GM19438 (cell line): ENCODE measurements around the gene WWP2.
A peak's percentile ranks its signal among the peaks of the same experiment; 100 is the strongest.
"Not testable (repeated sequence)": the region's sequence is repeated elsewhere in the genome, so short reads cannot be mapped to it uniquely, and the experiment has no call there.

Source experiments
- ATAC-seq: cut with Tn5 transposase; IDR thresholded peaks from one replicate; pipeline ENCODE4 v1.9.1; 2021; ENCODE audit warnings: low read depth; ENCODE audit not compliant: unreplicated experiment

WWP2 gene

DNA sequence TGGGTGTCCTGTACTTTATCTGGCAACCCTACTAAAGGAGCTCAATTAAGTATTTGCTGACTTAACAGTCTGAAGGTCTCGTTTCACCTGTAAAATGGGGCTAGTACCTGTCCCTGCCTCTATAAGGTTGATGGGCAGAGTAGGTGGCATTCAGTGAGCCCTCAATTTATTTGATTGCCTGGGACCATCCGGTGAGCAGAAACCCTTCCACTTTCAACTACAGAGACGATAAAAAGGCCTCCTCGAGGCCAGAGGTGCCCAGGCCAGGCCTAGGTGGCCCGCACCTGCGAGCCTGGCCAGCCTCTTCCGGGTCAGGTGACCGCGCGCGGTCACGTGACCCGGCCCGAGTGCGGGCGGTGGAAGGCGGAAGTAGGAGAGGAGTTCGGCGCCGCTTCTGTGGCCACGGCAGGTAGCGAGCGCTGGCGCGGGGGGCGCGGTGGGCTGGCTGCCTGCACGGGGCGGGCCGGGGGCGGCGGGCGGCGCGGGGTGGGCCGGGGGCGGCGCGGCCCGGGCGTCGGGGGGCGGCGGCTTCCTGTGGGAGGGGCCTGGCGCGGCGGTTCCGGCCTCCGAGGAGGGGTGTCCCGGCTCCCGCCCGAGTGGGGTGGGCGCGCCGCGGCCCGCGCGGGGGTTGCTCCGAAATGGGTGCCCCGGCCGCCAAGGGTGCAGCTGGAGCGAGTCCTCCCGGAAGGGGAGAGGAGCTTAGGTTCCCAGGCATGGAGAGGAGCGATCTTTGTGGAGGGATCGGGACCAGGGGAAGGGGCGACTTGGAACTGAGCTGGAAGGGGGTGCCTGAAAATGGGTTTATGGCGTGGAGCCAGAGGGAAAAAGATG lies at the start of gene WWP2:
TSS of gene WWP2 (plus strand) at position 350 of the 831 bp plus-strand sequence. CDS start 24,679 bp downstream, outside the sequence.
- ATAC-seq: peak; percentile 71

DNA sequence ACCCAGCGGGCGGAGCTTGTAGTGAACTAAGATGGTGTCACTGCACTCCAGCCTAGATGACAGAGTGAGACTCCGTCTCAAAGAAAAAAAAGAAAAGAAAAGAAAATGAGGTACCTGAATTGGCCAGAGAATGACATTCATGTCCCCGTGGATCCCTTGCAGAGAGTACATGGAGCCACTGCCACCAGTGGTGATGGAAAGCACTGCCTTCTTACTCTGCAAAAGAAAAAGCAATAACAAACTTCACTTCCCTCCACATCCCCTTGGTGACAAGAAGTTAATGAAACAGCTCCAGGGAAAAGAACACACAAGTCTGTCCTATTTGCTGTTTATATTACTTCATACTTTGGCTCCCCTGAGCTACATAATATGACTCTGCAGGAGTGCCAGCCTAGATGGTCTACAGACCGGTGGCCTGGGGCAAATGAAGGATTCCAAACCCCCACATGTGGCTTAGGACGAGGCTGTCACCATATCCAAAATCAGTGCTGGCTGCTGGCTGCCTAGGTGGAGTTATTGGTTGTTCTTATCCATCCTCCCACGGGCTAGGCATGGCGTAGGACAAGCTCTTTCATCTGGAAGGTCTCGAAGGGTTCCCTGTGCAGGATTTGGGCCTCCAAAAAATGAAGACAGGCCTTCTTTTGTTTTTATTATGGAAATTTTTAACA lies 49.1 kb upstream of the WWP2 start:
- no peak for ATAC-seq

DNA sequence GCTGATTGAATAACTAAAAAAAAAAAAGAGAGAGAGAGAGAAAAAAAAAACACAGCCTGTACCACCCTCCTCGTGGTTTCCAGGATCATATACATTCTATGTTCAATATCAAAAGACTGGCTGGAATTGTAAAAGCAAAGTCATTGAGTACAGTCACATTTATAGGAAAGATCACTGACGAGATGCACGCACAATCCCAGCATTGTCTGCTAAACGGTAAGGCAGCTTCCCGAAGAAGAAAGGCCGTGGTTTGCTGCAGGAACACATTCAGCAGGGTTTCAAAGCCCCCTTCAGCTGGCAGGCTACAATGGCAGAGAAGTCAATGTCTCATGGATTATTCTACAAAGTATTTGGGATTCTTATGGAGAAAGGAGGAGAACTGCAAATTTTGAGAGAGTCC lies 45.1 kb upstream of the WWP2 start:
- ATAC-seq: no peak

DNA sequence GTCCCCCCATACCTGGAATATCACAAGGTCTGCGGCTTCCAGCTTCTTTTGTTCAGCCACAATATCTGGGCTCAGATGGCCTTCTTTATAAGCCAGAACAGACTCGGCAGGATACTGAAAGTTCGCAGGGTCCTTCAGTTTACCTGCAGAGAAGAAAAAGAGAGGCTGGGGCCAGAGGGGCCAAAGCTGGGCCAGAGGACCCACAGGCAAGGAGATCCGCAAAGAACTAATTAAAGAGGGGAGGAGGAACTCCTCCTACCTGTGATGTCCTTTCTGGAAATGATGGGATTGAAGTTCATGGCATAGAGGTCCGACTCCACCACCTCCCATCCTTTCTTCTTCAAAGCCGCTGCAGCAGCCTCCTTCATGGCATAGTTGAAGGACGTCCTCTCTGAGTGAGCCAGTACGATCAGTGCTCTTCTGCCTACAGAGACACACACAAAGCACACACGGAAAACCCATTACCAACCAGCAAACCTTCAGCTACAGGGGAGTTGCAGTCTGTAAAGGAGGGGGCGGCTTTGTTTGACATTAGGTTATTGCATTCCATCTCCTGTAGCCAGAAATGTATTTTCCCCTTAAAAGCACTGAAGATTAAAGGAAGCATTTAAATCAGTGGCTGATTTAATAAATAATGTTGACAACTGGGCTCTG lies 43.9 kb upstream of the WWP2 start:
- ATAC-seq: no peak

DNA sequence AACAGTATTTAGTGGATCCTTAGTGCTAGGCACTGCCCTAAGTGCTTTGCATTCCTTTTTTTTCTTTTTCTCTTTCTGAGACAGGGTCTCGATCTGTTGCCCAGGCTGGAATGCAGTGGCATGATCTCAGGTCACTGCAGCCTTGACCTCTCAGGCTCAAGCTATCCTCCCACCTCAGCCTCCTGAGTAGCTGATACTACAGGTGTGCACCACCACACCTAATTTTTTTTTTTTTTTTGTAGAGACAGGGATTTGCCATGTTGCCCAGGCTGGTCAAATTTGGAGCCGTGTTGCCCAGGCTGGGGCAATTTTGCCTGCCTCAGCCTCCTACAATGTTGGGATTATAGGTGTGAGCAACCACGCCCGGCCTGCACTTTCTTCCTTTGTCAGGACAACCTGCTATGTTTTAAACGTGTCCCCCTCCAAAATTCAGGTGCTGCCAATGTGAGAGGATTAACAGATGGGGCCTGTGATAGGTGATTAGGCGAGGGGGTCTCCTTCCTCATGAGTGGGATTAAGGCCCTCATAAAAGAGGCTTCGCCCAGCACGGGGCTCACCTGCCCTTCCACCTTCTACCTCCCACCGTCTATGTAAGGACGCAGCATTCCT lies 41.2 kb upstream of the WWP2 start:
- no peak for ATAC-seq

DNA sequence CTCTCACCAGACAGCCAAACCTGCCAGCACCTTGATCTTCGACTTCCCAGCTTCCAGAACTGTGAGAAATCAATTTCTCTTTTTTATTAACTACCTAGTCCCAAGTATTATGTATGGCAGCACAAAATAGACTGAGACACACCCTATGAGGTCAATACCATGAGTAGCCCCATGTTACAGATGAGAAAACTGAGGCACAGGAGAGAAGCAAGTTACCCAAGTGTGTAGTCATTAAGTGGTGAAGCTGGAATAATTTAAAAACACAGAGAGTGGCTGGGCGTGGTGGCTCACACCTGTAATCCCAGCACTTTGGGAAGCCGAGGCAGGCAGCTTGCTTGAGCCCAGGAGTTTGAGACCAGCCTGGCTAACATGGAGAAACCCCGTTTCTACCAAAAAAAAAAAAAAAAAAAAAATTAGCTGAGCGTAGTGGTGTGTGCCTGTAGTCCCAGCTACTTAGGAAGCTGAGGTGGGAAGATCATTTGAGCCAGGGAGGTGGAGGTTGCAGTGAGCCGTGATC lies 40.6 kb upstream of the WWP2 start:
- no peak for ATAC-seq

DNA sequence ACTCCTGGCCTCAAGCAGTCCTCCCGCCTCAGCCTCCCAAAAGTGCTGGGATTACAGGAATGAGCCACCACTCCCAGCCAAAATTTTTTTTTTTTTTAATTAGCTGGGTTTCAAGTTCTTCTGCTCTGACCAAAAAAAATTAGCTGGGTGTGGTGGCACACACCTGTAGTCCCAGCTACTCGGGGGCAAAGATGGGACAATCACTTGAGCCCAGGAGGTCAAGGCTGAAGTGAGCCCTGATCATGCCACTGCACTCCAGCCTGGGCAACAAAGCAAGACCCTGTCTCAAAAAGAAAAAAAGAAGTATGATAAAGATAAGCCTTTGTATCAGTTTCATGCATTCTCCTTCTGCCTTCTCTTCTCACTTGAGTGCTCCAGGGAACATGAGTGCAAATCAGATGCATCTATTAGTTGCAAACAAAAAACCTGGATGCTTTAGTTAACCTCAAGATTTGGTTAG lies 37.7 kb upstream of the WWP2 start:
- ATAC-seq: no peak

DNA sequence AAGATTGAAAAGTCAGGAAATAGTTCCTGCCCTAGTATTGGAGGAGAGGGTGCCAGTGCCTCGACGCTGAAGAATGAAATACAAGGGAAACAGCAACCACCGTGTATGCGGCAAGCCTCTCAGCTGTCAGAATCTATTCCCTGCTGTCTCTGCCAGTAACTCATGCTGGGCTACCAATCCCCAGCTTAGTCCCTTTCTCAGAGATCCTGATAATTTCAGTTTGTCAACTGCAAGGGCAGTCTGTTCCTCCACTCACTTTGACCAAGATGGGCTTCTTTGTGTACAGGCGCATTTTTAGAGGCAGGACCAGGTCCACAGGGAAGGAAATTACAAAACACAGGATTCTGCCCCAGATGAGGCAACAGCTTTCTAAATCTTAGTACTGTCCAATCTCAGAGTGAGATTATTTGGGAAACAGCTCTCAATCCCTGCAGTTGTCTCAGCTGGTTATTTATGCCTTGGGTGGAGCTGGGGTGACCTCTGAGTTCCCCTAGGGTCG lies 37.1 kb upstream of the WWP2 start:
- no peak for ATAC-seq

DNA sequence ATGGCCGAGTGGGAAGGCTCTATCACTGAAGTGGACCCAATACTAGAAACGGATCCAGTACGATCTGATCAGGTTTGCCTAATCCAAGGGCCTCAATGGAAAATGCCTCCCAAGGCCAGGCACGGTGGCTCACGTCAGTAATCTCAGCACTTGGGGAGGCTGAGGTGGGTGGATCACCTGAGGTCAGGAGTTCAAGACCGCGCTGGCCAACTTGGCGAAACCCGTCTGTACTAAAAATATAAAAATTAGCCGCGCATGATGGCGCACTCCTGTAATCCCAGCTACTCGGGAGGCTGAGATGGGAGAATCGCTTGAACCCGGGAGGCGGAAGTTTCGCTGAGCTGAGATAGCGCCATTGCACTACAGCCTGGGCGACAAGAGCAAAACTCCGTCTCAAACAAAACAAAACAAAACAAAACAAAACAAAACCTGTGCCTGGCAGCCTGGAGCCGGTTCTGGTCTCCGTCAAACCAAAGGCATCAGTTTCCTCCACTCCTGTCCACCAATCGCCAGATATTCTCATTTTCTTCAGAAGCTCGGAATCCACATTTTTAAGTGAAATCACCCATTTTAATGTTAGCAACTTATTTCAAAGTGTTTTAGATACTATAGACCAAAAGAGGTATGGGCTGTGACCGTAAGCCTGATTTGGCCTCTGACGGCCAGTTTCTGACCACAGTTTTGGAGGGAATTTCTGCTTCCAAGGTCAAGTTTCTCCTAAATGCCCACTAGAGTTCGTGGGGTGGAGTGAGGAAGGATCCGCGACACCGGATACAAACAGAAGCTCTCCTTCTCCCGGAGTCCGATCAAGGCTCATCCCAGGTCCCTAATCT lies 36.4 kb upstream of the WWP2 start:
- ATAC-seq: no peak

DNA sequence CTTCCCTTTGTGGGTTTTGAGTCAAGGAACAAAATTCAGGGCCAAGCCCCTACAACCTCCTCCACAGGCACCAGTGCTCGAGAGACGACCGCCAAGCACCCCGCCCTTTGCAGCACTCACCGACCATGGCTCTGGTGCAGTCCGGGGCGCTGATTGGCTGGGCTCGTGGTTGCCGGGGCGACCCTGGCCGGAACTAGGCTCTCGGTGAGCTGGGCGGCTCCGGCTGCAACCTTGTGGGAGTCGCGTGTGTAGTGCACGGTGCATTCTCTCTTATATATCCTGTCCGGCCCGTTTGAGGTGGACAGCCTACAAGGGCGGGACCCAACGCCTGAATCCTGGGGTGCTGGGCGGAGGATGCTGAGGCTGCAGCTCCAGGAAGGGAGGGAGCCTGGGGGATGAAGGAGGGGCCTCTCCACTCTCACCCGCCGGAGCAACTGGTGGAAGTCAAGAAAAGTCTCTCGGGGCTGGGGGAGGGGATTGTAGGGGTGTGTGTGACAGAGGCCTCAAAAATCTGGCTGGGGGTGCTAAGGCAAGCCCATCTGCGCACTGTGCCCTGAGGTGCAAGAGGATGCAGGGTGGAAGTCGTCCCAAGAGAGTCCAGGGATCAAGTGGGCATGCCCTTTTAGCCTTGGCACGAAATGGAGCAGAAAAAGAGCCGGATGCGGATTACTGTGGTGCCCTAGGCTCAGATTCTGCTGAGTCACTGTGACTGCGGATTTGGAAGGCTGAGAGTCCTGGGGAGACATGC lies 35.6 kb upstream of the WWP2 start, which contains the start of gene NQO1:
TSS of gene NQO1 (minus strand) at position 248 of the 748 bp plus-strand sequence. CDS start at position 127, 121 bp downstream.
- peak; percentile 99 for ATAC-seq

DNA sequence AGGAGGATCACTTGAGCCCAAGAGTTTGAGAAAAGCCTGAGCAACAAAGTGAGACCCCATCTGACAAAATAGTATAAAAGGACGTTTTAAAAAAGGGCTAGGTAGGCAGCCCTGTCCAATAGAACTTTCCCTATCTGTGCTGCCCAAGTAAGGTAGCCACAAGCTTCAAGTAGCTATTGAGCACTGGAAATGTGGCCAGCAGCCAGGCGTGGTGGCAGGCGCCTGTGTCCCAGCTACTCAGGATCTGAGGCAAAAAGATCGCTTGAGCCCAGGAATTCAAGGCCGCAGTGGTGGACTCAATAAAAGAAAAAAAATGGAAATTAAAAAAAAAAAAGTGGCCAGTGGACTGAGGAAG lies 34.2 kb upstream of the WWP2 start:
- ATAC-seq: no peak

DNA sequence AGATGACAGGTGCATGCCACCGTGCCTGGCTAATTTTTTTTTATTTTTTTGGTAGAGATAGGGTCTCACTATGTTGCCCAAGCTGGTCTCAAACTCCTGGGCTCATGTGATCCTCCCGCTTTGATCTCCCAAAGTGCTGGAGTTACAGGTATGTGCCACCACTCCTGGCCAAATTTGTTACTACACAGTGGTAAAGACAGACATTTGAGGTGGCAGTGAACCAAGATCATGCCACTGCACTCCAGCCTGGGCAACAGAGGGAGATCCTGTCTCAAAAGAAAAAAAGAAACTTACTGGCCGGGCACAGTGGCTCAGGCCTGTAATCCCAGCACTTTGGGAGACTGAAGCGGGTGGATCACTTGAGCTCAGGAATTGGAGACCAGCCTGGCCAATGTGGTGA lies 33.1 kb upstream of the WWP2 start:
- ATAC-seq: not testable (repeated sequence)

DNA sequence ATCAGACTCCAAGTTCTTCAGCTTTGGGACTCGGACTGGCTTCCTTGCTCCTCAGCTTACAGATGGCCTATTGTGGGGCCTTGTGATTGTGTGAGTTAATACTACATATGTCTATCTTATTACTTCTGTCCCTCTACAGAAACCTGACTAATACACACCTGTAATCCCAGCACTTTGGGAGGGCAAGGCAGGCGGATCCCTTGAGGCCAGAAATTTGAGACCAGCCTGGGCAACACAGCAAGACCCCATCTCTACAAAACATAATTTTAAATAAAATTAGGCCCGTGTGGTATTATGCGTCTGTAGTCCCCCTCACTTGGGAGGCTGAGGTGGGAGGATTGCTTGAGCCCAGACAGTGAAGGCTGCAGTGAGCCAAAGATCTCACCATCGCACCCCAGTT lies 30.9 kb upstream of the WWP2 start:
- ATAC-seq: not testable (repeated sequence)

DNA sequence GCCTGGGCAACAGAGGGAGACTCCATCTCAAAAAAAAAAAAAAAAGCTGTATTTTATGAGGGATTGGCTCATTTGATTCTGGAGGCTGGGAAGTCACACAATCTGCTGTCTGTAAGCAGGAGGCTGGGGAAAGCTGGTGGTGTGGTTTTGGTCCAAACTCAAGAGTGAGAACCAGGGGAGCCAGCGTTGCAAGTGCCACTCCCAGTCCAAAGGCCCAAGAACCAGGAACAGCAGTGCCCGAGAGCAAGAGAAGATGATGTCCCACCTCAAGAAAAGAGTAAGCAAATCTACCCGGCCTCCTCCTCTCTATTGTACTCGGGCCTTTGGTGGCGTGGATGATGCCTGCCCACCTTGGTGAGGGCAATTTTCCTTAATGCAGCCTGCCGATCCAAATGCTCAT lies 30.0 kb upstream of the WWP2 start:
- no peak for ATAC-seq

DNA sequence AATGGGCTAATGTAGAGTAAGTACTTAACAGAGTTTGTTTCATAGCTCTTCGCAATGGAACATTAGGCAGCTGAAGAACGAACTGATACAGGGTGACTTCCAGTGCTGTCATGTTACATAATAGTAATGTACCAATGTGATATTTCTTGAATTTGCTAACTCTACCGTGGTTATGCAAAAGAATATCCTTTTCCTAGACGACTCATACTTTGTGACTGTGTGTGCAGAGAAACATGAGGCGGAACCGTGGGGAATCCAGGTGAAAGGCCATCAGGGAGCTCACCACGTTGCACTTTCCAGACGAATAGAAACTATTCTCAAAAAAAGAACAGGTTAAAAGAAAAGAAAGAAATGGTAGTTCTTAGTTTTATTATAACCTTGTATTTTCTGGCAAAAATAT lies 20.6 kb upstream of the WWP2 start:
- no peak for ATAC-seq

DNA sequence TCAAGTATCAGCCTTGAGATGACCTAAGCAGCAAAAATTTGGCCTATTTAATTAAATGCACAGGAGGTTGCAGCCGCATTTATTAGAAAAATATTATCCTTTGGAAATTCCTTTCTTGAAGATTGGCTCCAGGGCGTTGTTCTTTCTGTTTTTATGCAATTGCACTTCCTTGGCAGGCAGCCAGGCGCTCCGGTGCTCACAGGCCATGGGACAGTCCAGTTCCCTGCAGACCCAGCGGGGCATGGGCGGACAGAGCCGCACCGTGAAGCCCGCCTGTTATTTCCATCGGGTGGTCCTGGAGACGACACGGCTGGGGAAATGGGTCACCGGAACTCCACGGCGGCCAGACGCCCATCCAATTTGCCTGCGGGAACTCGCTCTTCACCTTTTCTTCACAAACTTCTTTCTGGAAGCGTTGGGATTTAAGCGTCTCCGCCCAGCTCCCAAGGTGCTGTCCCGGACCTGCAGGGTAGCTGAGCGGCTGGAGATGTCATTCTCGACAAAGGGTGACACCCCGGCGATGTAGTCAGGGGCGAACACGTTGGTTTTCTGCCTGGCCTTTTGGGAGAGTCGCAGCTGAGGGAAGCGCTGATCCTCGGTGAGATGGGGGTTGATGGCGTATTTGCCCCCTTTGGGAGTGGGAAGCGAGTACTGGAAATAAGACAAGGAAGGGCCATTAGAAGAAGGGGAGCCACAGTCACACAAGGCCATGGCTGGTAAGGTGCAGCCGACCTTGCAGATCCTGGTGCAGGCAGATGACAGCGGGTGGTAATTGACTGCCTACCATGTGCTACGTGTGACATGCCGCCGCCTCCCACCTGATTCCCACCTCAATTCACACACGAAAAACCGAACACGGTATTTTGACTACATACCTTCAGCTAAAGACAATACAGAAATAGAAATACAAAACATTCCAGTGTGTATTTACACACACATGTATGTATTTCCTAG lies 19.9 kb upstream of the WWP2 start:
- ATAC-seq: no peak

DNA sequence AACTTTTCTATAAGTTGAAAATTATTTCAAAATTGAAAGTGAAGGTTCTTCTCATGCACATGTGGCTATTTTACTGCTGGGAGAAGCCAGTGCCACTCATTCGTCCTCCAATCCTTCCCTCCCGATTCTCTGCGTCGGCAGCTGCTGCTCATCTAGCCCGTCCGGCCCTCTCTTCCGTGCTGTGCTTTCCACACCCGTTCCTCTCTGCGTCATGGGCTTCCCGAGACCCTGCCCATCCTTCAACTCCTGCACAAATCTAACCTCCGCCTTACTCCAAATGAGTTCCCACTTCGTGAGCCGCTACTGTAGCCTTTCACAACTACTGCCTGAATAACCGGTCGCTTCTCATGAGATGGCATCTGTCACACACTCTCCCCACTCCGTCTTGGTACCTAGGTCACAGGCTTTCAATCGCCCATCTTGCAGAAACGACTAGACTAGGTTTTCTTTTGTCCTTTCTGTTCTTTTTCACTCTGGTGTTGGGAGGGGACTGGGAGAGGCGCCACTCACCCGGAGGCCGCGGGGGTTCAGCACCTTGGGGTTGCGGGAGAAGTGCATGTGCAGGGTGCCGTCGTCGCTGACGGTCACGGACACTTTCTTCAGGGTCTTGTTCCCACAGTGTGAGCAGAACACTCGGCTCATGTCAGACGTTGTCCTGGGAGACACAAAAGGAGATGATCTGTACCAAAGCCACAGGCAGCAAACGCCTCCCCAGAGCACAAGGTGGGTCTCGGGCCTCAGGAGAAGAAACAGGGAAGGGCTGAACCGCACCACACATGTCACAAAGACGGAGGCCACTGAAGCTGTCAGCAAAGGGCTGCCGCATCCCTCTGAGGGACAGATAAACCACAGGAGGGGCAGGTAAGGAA lies 17.5 kb upstream of the WWP2 start:
- no peak for ATAC-seq
